ENCODE results near the gene PWWP2B.

Gene PWWP2B

DNA sequence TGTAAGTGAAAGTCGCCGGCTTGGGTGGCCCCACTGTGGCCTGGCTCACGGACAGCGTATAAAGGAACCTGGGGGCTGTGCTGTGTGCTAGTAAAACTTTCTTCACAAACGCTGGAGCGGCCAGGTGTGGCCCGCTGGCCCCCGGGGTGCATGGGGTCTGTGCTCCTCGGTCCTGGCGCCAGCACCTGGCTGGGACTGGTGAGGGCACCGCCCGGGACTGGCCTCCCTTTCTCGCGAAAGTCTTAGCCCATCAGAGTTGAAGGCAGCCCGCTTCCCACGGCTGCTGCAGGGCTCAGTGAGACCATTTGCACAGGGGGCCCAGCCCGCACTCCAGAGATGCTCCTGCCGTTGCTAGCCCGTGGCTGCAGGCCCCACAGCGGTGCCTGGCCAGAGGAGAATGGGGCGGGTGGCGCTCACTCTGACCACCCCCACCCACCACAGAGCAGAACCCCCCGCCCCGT lies 5.8 kb downstream of the PWWP2B start:
- Histone ChIP-seq H4K20me1 (peaks cover 10 to 83% (median 48%) of the 10 kb centered on the region in 11 experiments; a peak in 19 of 22 replicates), H3K36me3 (peaks cover 0 to 29% (median 13%) of the 10 kb centered on the region in 11 experiments; a peak in 17 of 22 replicates), H3K27ac (no peak overlapping the region), H3K4me3 (no peak overlapping the region), H3K4me1 (peaks cover 68 to 92% (median 85%) of the 10 kb centered on the region in 10 experiments), H3K4me2 (peak overlapping the region; percentile 65 to 99 (median 97); a peak in 20 of 22 replicates), H3K9ac (peak overlapping the region in 2 of 11 experiments; percentile 14 to 59; a peak in 1 of 22 replicates), H3K9me3 (replicated peaks in 1 of 11) (no peaks in the 10 kb centered on the region), H3K27me3 (peaks cover 0 to 7% (median 0%) of the 10 kb centered on the region in 11 experiments; a peak in 5 of 22 replicates)
- TF ChIP-seq Cebpa-rat (IDR thresholded peaks at IDR 0.05): no peak

DNA sequence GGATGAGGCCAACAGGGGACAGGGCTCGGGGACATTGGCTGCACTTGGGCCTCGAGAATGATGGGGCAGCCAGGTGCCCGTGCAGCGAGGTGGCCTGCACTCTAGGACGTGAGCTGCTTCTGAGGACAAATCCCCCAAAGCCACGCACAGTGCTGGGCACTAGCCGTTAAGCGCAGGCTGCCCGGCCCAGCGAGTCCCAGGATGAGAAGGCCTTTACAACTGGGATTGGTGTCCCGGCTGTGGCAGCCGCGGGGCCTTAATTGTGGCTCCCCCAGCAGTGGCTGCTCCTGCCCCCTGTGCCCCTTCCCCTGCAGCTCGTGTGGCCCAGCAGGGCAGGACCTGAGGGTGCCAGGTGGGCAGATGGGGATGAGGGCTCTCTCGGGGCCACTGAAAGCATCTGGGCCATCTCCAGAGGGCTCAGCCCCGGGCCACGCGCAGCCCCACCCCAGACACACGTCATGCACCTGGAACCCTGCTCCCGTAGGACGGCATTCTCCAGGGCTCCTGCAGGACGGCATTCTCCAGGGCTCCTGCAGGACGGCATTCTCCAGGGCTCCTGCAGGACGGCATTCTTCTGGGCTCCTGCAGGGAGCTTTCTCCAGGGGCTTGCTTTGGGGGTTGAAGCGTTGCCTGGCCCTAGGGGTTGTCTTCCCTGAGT lies 6.6 kb downstream of the PWWP2B start:
- H3K9ac ChIP-seq: 0 out of 22 replicates have a peak overlapping the region, but pooled peaks of 1 of the 11 experiments have one; percentile 8
- H3K4me2 ChIP-seq: peak overlapping the region in 7 of 11 experiments; percentile 14 to 97 (median 50); a peak in 12 of 22 replicates
- H3K4me3 ChIP-seq: no peak overlapping the region
- peaks cover 68 to 92% (median 85%) of the 10 kb centered on the region in 10 experiments for H3K4me1 ChIP-seq
- peaks cover 0 to 29% (median 13%) of the 10 kb centered on the region in 11 experiments; a peak in 17 of 22 replicates for H3K36me3 ChIP-seq
- no peak overlapping the region for H3K27ac ChIP-seq
- peaks cover 0 to under 1% (median 0%) of the 10 kb centered on the region in 11 experiments; a peak in 2 of 22 replicates for H3K27me3 ChIP-seq
- peaks cover 10 to 82% (median 44%) of the 10 kb centered on the region in 11 experiments; a peak in 19 of 22 replicates for H4K20me1 ChIP-seq
- no peaks in the 10 kb centered on the region for H3K9me3 ChIP-seq (replicated peaks in 1 of 11)
- TF ChIP-seq Cebpa-rat (IDR thresholded peaks at IDR 0.05): no peak

DNA sequence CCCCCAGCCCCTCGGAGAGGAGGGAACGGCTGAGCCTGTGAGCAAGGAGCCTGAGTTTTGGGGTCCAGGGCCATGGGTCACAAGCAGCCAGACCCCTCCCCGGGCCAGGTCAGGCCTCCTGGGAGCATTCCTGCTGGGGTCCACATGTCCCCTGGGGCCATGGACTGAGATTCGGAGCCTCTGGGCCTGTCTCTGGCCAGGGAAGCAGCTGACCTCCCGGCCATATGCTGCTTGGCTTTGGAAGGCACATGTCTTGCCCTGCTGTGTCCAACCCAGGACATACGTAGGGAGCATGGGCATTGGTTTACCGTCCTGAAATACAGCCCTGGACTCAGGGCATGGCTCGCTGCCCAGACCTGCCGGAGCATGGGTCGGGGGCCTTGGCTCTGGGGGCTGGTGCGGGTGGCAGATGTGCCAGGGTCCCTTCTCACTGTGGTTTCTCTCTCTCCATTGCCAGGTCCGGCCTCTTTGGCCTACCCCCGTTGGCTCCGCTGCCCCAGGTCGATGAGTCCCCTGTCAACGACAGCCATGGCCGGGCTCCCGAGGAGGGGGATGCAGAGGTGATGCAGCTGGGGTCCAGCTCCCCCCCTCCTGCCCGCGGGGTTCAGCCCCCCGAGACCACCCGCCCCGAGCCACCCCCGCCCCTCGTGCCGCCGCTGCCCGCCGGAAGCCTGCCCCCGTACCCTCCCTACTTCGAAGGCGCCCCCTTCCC lies 7.3 kb downstream of the PWWP2B start:
- Histone ChIP-seq H3K4me3 (no peak overlapping the region), H3K4me1 (peaks cover 68 to 92% (median 85%) of the 10 kb centered on the region in 10 experiments), H3K27me3 (no peaks in the 10 kb centered on the region), H4K20me1 (peaks cover 7 to 82% (median 44%) of the 10 kb centered on the region in 11 experiments; a peak in 18 of 22 replicates), H3K9me3 (replicated peaks in 1 of 11) (no peaks in the 10 kb centered on the region), H3K36me3 (peaks cover 0 to 29% (median 13%) of the 10 kb centered on the region in 11 experiments; a peak in 17 of 22 replicates), H3K9ac (no peak overlapping the region), H3K4me2 (peak overlapping the region in 7 of 11 experiments; percentile 14 to 97 (median 50); a peak in 11 of 22 replicates), H3K27ac (no peak overlapping the region)
- no peak for TF ChIP-seq Cebpa-rat (IDR thresholded peaks at IDR 0.05)

DNA sequence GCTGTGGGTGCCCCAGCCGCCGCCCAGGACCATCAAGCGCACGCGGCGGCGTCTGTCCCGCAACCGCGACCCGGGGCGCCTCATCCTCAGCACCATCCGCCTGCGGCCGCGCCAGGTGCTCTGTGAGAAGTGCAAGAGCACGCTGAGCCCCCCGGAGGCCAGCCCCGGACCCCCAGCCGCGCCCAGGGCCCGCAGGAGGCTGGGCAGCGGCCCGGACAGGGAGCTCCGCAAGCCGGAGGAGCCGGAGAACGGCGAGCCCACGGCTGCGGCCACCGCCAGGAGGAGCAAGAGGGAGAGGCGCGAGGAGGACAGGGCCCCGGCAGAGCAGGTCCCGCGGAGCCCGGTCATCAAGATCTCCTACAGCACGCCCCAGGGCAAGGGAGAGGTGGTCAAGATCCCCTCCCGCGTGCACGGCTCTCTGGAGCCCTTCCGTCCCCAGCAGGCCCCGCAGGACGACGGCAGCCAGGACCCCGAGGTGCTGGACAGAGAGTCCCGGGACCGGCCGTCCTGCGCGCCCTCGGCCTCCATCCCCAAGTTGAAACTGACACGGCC lies 8.0 kb downstream of the PWWP2B start:
- no peak overlapping the region for H3K27ac ChIP-seq
- peaks cover 0 to 29% (median 13%) of the 10 kb centered on the region in 11 experiments; a peak in 17 of 22 replicates for H3K36me3 ChIP-seq
- no peak for TF ChIP-seq Cebpa-rat (IDR thresholded peaks at IDR 0.05)
- H3K9me3 ChIP-seq (replicated peaks in 1 of 11): no peaks in the 10 kb centered on the region
- H3K4me1 ChIP-seq: peaks cover 68 to 92% (median 85%) of the 10 kb centered on the region in 10 experiments
- no peak overlapping the region for H3K4me3 ChIP-seq
- no peak overlapping the region for H3K4me2 ChIP-seq
- H3K9ac ChIP-seq: no peak overlapping the region
- H3K27me3 ChIP-seq: no peaks in the 10 kb centered on the region
- H4K20me1 ChIP-seq: peaks cover 2 to 82% (median 37%) of the 10 kb centered on the region in 11 experiments; a peak in 18 of 22 replicates

DNA sequence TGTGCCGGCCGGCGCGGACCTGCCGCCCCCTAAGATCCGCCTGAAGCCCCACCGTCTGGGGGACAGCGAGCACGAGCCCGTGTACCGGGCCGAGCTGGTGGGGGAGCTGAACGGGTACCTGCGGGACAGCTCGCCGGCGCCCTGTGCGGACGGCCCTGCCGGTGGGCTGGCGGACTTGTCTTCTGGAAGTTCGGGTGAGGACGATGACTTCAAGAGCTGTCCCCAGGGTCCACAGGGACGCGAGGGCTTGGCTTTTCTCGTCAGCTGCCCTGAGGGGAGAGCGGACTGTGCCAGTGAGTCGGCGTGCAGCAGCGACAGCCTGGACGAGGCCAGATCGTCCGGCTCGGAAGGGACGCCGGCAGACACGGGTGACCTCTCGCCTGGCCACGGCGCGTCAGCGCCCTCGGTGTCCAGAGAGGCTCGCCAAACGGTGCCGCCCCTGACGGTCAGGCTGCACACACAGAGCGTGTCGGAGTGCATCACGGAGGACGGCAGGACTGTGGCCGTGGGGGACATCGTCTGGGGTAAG lies 8.5 kb downstream of the PWWP2B start:
- Histone ChIP-seq H3K4me2 (peak overlapping the region in 2 of 11 experiments; percentile 97 to 98; a peak in 2 of 22 replicates), H3K27me3 (no peaks in the 10 kb centered on the region), H3K36me3 (peaks cover 0 to 29% (median 13%) of the 10 kb centered on the region in 11 experiments; a peak in 17 of 22 replicates), H3K9ac (no peak overlapping the region), H3K27ac (peak overlapping the region in 1 of 11 experiments; percentile 77; a peak in 2 of 22 replicates), H4K20me1 (peaks cover 0 to 82% (median 32%) of the 10 kb centered on the region in 11 experiments; a peak in 16 of 22 replicates), H3K4me3 (no peak overlapping the region), H3K4me1 (peaks cover 68 to 92% (median 85%) of the 10 kb centered on the region in 10 experiments), H3K9me3 (replicated peaks in 1 of 11) (no peaks in the 10 kb centered on the region)
- TF ChIP-seq Cebpa-rat (IDR thresholded peaks at IDR 0.05): no peak

DNA sequence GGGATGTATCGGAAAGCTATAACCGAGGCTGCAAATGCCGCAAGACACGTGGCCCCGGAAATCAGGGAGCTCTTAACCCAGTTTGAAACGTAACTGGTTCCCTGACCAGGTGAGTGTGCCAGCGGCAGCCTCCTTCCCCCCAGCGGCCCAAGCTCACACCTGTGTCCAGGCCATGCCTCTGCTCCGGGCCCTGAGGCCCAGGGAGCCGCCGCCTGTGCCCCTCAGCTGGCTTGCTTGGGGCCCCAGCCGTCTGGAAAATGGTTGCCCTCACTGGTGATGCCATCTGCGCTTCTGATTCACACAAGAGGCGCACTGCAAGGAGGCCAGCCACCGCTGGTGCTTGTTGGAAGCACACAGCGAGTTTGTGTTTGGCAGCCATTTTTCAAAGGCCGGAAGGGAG lies 9.2 kb downstream of the PWWP2B start:
- Histone ChIP-seq H3K4me3 (no peak overlapping the region), H3K4me2 (peak overlapping the region; percentile 82 to 99 (median 96)), H3K36me3 (peaks cover 0 to 29% (median 13%) of the 10 kb centered on the region in 11 experiments; a peak in 17 of 22 replicates), H4K20me1 (peaks cover 0 to 82% (median 25%) of the 10 kb centered on the region in 11 experiments; a peak in 14 of 22 replicates), H3K9ac (peak overlapping the region in 7 of 11 experiments; percentile 7 to 75 (median 68); a peak in 12 of 22 replicates), H3K9me3 (replicated peaks in 1 of 11) (no peaks in the 10 kb centered on the region), H3K27me3 (0 out of 22 replicates have a peak, but pooled peaks cover 0 to 6% (median 0%) of the 10 kb centered on the region in 11 experiments), H3K27ac (peak overlapping the region in 9 of 11 experiments; percentile 34 to 82 (median 75); a peak in 15 of 22 replicates), H3K4me1 (peaks cover 68 to 92% (median 85%) of the 10 kb centered on the region in 10 experiments)
- no peak for TF ChIP-seq Cebpa-rat (IDR thresholded peaks at IDR 0.05)

DNA sequence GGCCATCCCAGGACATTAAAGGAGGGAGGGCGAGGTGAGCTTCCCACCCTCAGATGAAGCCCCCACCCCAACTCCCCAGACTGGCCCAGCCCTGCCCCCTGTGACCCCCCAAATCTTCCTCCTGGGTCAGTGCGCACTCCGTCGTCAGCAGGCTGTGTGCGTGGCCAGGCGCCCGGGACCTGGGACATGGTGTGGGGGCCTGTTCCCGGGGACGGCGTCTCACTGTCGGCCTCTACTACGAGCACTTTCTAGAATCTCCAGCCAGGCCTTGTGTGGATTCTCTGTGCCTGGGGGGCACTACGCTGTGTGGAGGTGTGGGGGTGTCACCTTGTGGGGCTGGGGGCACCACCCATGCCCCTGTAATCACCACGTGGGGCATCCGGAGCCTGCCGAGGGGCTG lies 9.8 kb downstream of the PWWP2B start:
- Histone ChIP-seq H3K4me3 (peak overlapping the region in 1 of 10 experiments; percentile 41; a peak in 3 of 20 replicates), H3K27ac (peak overlapping the region; percentile 46 to 82 (median 75); a peak in 21 of 22 replicates), H3K27me3 (0 out of 22 replicates have a peak, but pooled peaks cover 0 to 6% (median 0%) of the 10 kb centered on the region in 11 experiments), H3K9me3 (replicated peaks in 1 of 11) (no peaks in the 10 kb centered on the region), H3K9ac (peak overlapping the region; percentile 57 to 80 (median 68)), H3K36me3 (peaks cover 0 to 29% (median 13%) of the 10 kb centered on the region in 11 experiments; a peak in 17 of 22 replicates), H4K20me1 (peaks cover 0 to 82% (median 20%) of the 10 kb centered on the region in 11 experiments; a peak in 13 of 22 replicates), H3K4me2 (peak overlapping the region; percentile 82 to 99 (median 96)), H3K4me1 (peaks cover 68 to 92% (median 85%) of the 10 kb centered on the region in 10 experiments)
- no peak for TF ChIP-seq Cebpa-rat (IDR thresholded peaks at IDR 0.05)
